ENCODE results near the gene UBALD1.
A peak's percentile ranks its signal among the peaks of the same experiment; 100 is the strongest.

The UBALD1 gene

GRCh38 chr16:4614571-4615383 is at the start of gene UBALD1:
UBALD1 (minus strand) TSS chr16:4614888; CDS start chr16:4614797, 91 bp downstream.
- peak; percentile 96 for DNase-seq

- no peak for DNase-seq
These were observed 49.2 kb upstream of the UBALD1 start for GRCh38 chr16:4663777-4664465.

- DNase-seq: no peak
These were observed 48.7 kb upstream of the UBALD1 start for GRCh38 chr16:4663465-4663776.

GRCh38 chr16:4661661-4662060 is 47.0 kb upstream of the UBALD1 start:
- DNase-seq: no peak

GRCh38 chr16:4660454-4661007 is 45.8 kb upstream of the UBALD1 start:
- peak; percentile 34 for DNase-seq

GRCh38 chr16:4659363-4660353 is 45.0 kb upstream of the UBALD1 start:
- no peak for DNase-seq

GRCh38 chr16:4656695-4657686 is 42.3 kb upstream of the UBALD1 start:
- no peak for DNase-seq

- DNase-seq: no peak
These were observed 41.5 kb upstream of the UBALD1 start for GRCh38 chr16:4656221-4656620.

- no peak for DNase-seq
These were observed 41.1 kb upstream of the UBALD1 start for GRCh38 chr16:4655801-4656200.

GRCh38 chr16:4654964-4655590 is 40.4 kb upstream of the UBALD1 start:
- no peak for DNase-seq

GRCh38 chr16:4654011-4654963 is 39.6 kb upstream of the UBALD1 start:
- no peak for DNase-seq

GRCh38 chr16:4652561-4652960 is 37.9 kb upstream of the UBALD1 start:
- no peak for DNase-seq

GRCh38 chr16:4651827-4652226 is 37.1 kb upstream of the UBALD1 start:
- no peak for DNase-seq

- peak; percentile 84 for DNase-seq
These were observed 35.9 kb upstream of the UBALD1 start for GRCh38 chr16:4650443-4651074.

- peak; percentile 43 for DNase-seq
These were observed 35.2 kb upstream of the UBALD1 start for GRCh38 chr16:4649744-4650442.

GRCh38 chr16:4648917-4649316 is 34.2 kb upstream of the UBALD1 start:
- no peak for DNase-seq

GRCh38 chr16:4647644-4647980 is 32.9 kb upstream of the UBALD1 start:
- no peak for DNase-seq

GRCh38 chr16:4646773-4647643 is 32.3 kb upstream of the UBALD1 start:
- no peak for DNase-seq

Data from DMS53 (cell line).